HepG2 (cell line): Measurements from ENCODE around the gene PTPRF. TPM values are rescaled to one million over a fixed set of nuclear protein-coding genes. Genes with fewer than 3 reads are reported as not detected.

ENCODE experiments used
- ARNTL ChIP-seq: sonication (generic); formaldehyde crosslinking; IDR thresholded peaks from 2 replicates; pipeline ENCODE4 v1.4.0; 2020; ENCODE audit warnings: mild to moderate bottlenecking, missing genetic modification reagents
- CAMTA2 ChIP-seq: sonication (generic); formaldehyde crosslinking; IDR thresholded peaks from 2 replicates; pipeline ENCODE4 v1.4.0; 2020; ENCODE audit warnings: mild to moderate bottlenecking, missing genetic modification reagents, borderline replicate concordance
- GZF1 ChIP-seq: sonication (generic); formaldehyde crosslinking; IDR thresholded peaks from 2 replicates; pipeline ENCODE4 v1.5.1; 2020; ENCODE audit warnings: mild to moderate bottlenecking, missing genetic modification reagents
- NR1H2 ChIP-seq: sonication (generic); formaldehyde crosslinking; IDR thresholded peaks from 2 replicates; pipeline ENCODE4 v1.8.1; 2022; ENCODE audit warnings: low read depth, missing genetic modification reagents, borderline replicate concordance
- RORA ChIP-seq: sonication (generic); formaldehyde crosslinking; IDR thresholded peaks from 2 replicates; pipeline ENCODE4 v1.5.0; 2020; ENCODE audit warnings: mild to moderate bottlenecking, missing genetic modification reagents, moderate library complexity
- polyA plus RNA-seq, 8 experiments: library from polyadenylated mRNA; depleted of rRNA in 3 of 8; stranded (reverse) in 7 of 8; unstranded in 1 of 8; fragments of >200 nt; fragmentation: Illumina TruSeq in 4 of 8; extraction: Trizol in 4 of 8; gene quantifications; 2 replicates each; pipeline versions ENCODE4 v1.2.1 to v1.2.3, GENCODE V29; 2011 to 2016; ENCODE audit warnings: low read depth in 4 of 8, missing spikeins in 1 of 8, mixed read lengths in 1 of 8; ENCODE audit not compliant: insufficient read depth in 1 of 8
- total RNA-seq, 5 experiments: library from RNA; depleted of rRNA; stranded (reverse); fragments of >200 nt; fragmentation: Illumina TruSeq; extraction: Trizol; gene quantifications; 2 replicates each; pipeline ENCODE4 v1.2.3, GENCODE V29; 2016; ENCODE audit warnings: low read depth in 1 of 5
- TF ChIP-seq, protein P1 (sequence below), 2 experiments: sonication (generic) in 1 of 2; formaldehyde crosslinking in 1 of 2; IDR thresholded peaks; 2 replicates each; pipeline versions ENCODE4 v1.4.0 to v1.6.1; 2018 to 2020; ENCODE audit warnings: missing genetic modification reagents in 2 of 2, borderline replicate concordance in 1 of 2, low read depth in 1 of 2, mild to moderate bottlenecking in 1 of 2, missing biosample characterization in 1 of 2
- TF ChIP-seq, protein P2 (sequence below): sonication (generic); formaldehyde crosslinking; IDR thresholded peaks from 2 replicates; pipeline ENCODE4 v1.4.0; 2020; ENCODE audit warnings: missing genetic modification reagents
- TF ChIP-seq, protein P3 (sequence below): sonication (generic); formaldehyde crosslinking; IDR thresholded peaks from 2 replicates; pipeline ENCODE4 v1.8.1; 2022; ENCODE audit warnings: low read depth, mild to moderate bottlenecking, missing genetic modification reagents
- TF ChIP-seq, protein P4 (sequence below): IDR thresholded peaks from 2 replicates; pipeline ENCODE4 v1.6.1; 2016; ENCODE audit warnings: missing biosample characterization, missing genetic modification reagents, low read depth

The PTPRF gene
- total and polyA plus RNA-seq, 2 of the 13 experiments (the other 11 are each of a cell fraction or from before 2014, with no cell fraction given) = 55.9 to 167 TPM

DNA sequence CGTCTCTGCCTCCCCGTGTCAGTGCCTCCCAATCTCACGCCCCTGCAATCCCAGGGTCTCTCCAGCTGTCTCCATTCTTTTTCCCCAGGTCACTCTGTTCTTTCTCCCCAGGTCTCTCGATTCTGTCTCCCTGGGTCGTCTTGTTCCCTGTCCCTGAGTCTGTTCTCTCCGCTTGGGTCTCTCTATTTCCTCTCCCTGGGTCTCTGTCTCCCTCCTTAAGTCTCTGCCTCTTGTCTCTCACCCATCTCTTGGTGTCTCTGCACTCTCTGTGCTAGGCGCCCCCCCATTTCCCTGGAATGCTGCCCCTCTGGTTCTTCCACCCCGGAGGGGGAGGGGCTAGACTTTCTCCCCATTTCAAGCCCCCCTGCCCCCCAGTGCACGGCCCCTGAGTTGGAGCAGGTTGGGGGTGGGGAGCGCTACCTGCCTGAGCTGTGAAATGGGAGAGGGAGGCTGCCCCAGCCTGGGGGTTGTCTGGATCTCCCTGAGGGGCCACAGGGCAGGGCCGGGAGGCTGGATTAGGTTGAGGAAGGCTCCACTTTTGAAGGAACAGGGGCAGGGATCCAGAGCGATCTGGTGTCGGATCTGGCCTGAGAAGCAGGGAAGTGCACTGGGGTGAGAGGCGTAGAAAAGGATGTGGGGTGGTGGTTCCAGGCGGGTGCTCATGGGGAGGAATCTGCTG is 1.4 kb downstream of the PTPRF start (continued):
- TF ChIP-seq, protein P1, sequence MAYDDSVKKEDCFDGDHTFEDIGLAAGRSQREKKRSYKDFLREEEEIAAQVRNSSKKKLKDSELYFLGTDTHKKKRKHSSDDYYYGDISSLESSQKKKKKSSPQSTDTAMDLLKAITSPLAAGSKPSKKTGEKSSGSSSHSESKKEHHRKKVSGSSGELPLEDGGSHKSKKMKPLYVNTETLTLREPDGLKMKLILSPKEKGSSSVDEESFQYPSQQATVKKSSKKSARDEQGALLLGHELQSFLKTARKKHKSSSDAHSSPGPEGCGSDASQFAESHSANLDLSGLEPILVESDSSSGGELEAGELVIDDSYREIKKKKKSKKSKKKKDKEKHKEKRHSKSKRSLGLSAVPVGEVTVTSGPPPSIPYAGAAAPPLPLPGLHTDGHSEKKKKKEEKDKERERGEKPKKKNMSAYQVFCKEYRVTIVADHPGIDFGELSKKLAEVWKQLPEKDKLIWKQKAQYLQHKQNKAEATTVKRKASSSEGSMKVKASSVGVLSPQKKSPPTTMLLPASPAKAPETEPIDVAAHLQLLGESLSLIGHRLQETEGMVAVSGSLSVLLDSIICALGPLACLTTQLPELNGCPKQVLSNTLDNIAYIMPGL (CRISPR knock-in tag; IDR thresholded peaks at IDR 0.05; ENCODE audit: borderline replicate concordance in 1 of 2, low read depth in 1 of 2) = peak in 1 of 2 experiments; percentile 13; a peak in 1 of 4 replicates
- TF ChIP-seq, protein P2, sequence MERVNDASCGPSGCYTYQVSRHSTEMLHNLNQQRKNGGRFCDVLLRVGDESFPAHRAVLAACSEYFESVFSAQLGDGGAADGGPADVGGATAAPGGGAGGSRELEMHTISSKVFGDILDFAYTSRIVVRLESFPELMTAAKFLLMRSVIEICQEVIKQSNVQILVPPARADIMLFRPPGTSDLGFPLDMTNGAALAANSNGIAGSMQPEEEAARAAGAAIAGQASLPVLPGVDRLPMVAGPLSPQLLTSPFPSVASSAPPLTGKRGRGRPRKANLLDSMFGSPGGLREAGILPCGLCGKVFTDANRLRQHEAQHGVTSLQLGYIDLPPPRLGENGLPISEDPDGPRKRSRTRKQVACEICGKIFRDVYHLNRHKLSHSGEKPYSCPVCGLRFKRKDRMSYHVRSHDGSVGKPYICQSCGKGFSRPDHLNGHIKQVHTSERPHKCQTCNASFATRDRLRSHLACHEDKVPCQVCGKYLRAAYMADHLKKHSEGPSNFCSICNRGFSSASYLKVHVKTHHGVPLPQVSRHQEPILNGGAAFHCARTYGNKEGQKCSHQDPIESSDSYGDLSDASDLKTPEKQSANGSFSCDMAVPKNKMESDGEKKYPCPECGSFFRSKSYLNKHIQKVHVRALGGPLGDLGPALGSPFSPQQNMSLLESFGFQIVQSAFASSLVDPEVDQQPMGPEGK (CRISPR knock-in tag) = 0 out of 2 replicates have a peak, but pooled peaks have one; percentile 23
- TF ChIP-seq GZF1 (CRISPR knock-in tag) (no peak), CAMTA2 (CRISPR knock-in tag) (no peak), ARNTL (CRISPR knock-in tag) (peak; percentile 44; the same call in 1 of the 2 replicates), RORA (CRISPR knock-in tag) (no peak), NR1H2 (CRISPR knock-in tag) (no peak)
- TF ChIP-seq, protein P3, sequence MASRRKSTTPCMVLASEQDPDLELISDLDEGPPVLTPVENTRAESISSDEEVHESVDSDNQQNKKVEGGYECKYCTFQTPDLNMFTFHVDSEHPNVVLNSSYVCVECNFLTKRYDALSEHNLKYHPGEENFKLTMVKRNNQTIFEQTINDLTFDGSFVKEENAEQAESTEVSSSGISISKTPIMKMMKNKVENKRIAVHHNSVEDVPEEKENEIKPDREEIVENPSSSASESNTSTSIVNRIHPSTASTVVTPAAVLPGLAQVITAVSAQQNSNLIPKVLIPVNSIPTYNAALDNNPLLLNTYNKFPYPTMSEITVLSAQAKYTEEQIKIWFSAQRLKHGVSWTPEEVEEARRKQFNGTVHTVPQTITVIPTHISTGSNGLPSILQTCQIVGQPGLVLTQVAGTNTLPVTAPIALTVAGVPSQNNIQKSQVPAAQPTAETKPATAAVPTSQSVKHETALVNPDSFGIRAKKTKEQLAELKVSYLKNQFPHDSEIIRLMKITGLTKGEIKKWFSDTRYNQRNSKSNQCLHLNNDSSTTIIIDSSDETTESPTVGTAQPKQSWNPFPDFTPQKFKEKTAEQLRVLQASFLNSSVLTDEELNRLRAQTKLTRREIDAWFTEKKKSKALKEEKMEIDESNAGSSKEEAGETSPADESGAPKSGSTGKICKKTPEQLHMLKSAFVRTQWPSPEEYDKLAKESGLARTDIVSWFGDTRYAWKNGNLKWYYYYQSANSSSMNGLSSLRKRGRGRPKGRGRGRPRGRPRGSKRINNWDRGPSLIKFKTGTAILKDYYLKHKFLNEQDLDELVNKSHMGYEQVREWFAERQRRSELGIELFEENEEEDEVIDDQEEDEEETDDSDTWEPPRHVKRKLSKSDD (CRISPR knock-in tag) = no peak
- TF ChIP-seq, protein P4, sequence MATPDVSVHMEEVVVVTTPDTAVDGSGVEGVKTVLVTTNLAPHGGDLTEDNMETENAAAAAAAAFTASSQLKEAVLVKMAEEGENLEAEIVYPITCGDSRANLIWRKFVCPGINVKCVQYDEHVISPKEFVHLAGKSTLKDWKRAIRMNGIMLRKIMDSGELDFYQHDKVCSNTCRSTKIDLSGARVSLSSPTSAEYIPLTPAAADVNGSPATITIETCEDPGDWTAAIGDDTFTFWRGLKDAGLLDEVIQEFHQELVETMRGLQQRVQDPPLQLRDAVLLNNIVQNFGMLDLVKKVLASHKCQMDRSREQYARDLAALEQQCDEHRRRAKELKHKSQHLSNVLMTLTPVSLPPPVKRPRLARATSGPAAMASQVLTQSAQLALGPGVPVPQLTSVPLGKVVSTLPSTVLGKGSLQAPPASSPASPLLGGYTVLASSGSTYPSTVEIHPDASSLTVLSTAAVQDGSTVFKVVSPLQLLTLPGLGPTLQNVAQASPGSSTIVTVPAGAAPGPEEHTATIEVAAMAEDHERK (CRISPR knock-in tag) = no peak
- TF ChIP-seq, all 625 proteins: peak for 26
